ENCODE results near the gene SIAE. TPM values are rescaled to one million over a fixed set of nuclear protein-coding genes. Genes with fewer than 3 reads are reported as not detected.

Gene SIAE
- total and polyA plus RNA-seq, 4 donors: 18.7 to 37.1 (median 26.7) TPM

DNA sequence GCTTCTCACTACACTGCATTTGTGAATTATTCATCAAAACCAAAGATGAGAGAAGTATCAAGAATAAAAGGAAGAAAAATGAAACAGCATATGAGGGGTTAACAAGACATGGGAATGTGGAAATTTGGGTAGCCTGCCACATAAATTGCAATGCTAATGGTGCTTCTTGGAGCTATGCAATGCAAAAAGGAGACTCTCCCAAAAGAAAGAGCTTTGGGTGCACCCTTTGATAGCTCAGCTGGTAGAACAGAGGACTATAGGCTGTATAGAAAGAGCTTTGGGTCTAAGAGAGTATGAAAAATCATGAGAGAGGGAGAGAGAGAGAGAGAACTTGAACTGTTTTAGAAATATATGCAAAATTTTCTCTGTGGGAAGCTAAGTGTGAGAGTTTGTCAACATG lies 26.5 kb upstream of the SIAE start:
- TF ChIP-seq, protein P1, sequence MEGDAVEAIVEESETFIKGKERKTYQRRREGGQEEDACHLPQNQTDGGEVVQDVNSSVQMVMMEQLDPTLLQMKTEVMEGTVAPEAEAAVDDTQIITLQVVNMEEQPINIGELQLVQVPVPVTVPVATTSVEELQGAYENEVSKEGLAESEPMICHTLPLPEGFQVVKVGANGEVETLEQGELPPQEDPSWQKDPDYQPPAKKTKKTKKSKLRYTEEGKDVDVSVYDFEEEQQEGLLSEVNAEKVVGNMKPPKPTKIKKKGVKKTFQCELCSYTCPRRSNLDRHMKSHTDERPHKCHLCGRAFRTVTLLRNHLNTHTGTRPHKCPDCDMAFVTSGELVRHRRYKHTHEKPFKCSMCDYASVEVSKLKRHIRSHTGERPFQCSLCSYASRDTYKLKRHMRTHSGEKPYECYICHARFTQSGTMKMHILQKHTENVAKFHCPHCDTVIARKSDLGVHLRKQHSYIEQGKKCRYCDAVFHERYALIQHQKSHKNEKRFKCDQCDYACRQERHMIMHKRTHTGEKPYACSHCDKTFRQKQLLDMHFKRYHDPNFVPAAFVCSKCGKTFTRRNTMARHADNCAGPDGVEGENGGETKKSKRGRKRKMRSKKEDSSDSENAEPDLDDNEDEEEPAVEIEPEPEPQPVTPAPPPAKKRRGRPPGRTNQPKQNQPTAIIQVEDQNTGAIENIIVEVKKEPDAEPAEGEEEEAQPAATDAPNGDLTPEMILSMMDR (IDR thresholded peaks at IDR 0.05; ENCODE audit: control extremely low read depth, extremely low read depth): no peak
- Histone ChIP-seq H3K4me3 (no peak overlapping the region), H3K9me3 (ENCODE audit: control insufficient read depth in 4 of 4, insufficient read depth in 3 of 4, low read length in 3 of 4) (peaks cover 0 to 2% (median 0%) of the 10 kb centered on the region in 4 donors), H3K27ac (ENCODE audit: low read depth in 1 of 2, low read length in 1 of 2) (no peak overlapping the region), H3K36me3 (ENCODE audit: control insufficient read depth in 4 of 4, insufficient read depth in 4 of 4, low read length in 4 of 4) (no peaks in the 10 kb centered on the region), H3K4me1 (ENCODE audit: control insufficient read depth in 5 of 5, insufficient read depth in 5 of 5, low read length in 5 of 5) (no peaks in the 10 kb centered on the region), H3K27me3 (ENCODE audit: control insufficient read depth in 3 of 3, insufficient read depth in 3 of 3, low read length in 2 of 3) (no peaks in the 10 kb centered on the region), H3K9ac (ENCODE audit: insufficient read depth in 1 of 2, low read length in 2 of 2) (no peak overlapping the region)
- ATAC-seq (ENCODE audit: insufficient read depth, low FRiP score) (no peak), DNase-seq (no peak)

DNA sequence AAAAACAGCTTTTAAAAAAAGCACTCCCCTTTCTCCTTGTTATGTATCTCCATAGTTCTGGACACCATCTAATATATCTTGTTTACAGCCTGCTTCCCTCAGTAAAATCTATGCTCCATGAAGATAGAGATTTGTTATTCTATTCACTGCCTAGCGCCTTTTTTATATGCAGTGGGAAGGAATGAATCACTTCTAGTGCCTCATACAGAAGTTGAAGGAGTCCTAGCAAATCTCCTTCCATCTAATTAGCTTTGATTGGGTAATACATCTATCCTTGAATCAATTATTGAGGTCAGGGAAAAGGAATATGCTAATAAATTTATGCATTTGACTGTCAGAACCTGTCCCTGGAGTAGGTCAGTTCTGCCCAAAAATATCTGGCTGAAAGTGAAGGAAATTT lies 26.0 kb upstream of the SIAE start:
- Histone ChIP-seq H3K9me3 (ENCODE audit: control insufficient read depth in 4 of 4, insufficient read depth in 3 of 4, low read length in 3 of 4) (peaks cover 0 to 2% (median 0%) of the 10 kb centered on the region in 4 donors), H3K27me3 (ENCODE audit: control insufficient read depth in 3 of 3, insufficient read depth in 3 of 3, low read length in 2 of 3) (no peaks in the 10 kb centered on the region), H3K36me3 (ENCODE audit: control insufficient read depth in 4 of 4, insufficient read depth in 4 of 4, low read length in 4 of 4) (no peaks in the 10 kb centered on the region), H3K9ac (ENCODE audit: insufficient read depth in 1 of 2, low read length in 2 of 2) (no peak overlapping the region), H3K27ac (ENCODE audit: low read depth in 1 of 2, low read length in 1 of 2) (no peak overlapping the region), H3K4me3 (no peak overlapping the region), H3K4me1 (ENCODE audit: control insufficient read depth in 5 of 5, insufficient read depth in 5 of 5, low read length in 5 of 5) (no peaks in the 10 kb centered on the region)
- WGBS, 2 donors: 81 to 96% methylated on average over 1 of the region's 1 CpG
- TF ChIP-seq, protein P1 (IDR thresholded peaks at IDR 0.05; ENCODE audit: control extremely low read depth, extremely low read depth): no peak
- DNase-seq (no peak), ATAC-seq (ENCODE audit: insufficient read depth, low FRiP score) (no peak)

DNA sequence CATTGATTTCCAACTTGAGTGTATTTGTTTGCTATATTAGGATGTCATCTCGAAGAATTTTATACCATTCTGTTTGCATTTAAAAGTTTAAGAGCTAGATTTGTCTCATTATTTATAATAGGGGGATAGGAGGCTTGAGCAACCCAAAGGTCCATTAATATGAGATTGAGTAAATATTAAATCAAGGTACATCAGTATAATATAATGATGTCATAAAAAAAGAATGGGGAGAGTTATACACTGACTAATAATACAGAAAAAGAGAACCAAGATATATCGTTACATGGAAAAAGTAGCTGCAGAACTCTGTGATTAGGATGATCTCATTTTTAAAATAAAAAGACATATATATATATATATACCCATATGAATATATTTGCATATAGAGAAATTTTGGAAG lies 19.6 kb upstream of the SIAE start:
- Histone ChIP-seq H3K27me3 (ENCODE audit: control insufficient read depth in 3 of 3, insufficient read depth in 3 of 3, low read length in 2 of 3) (no peaks in the 10 kb centered on the region), H3K27ac (ENCODE audit: low read depth in 1 of 2, low read length in 1 of 2) (no peak overlapping the region), H3K36me3 (ENCODE audit: control insufficient read depth in 4 of 4, insufficient read depth in 4 of 4, low read length in 4 of 4) (no peaks in the 10 kb centered on the region), H3K4me3 (no peak overlapping the region), H3K9ac (ENCODE audit: insufficient read depth in 1 of 2, low read length in 2 of 2) (no peak overlapping the region), H3K4me1 (ENCODE audit: control insufficient read depth in 5 of 5, insufficient read depth in 5 of 5, low read length in 5 of 5) (no peaks in the 10 kb centered on the region), H3K9me3 (ENCODE audit: control insufficient read depth in 4 of 4, insufficient read depth in 3 of 4, low read length in 3 of 4) (no peaks in the 10 kb centered on the region)
- WGBS, 2 donors: 93 to 98% methylated on average over 2 of the region's 2 CpGs
- TF ChIP-seq, protein P1 (IDR thresholded peaks at IDR 0.05; ENCODE audit: control extremely low read depth, extremely low read depth): no peak
- ATAC-seq (ENCODE audit: insufficient read depth, low FRiP score) (no peak), DNase-seq (no peak)

DNA sequence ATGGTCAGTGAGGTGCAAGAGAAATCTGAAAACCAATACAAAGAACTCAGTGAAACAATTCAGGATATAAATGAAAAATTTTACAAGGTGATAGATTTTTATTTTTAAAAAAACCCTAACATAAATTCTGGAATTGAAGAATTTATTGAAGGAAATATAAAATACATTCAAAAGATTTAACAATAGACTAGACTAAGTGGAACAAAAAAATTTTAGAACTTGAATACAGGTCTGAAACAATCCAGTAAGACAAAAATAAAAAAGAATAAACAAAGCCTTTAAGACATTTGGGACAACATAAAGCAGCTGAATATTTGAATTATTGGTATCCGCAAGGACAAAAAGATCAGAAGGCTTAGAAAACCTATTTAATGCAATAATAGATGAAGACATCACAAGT lies 8.9 kb upstream of the SIAE start:
- DNase-seq (no peak), ATAC-seq (ENCODE audit: insufficient read depth, low FRiP score) (no peak)
- H3K4me1 ChIP-seq (ENCODE audit: control insufficient read depth in 5 of 5, insufficient read depth in 5 of 5, low read length in 5 of 5): peaks cover 0 to 3% (median 0%) of the 10 kb centered on the region in 5 donors
- TF ChIP-seq, protein P1 (IDR thresholded peaks at IDR 0.05; ENCODE audit: control extremely low read depth, extremely low read depth): no peak
- H3K9me3 ChIP-seq (ENCODE audit: control insufficient read depth in 4 of 4, insufficient read depth in 3 of 4, low read length in 3 of 4): peaks cover 0 to 6% (median 0%) of the 10 kb centered on the region in 4 donors
- H3K27ac ChIP-seq (ENCODE audit: low read depth in 1 of 2, low read length in 1 of 2): no peak overlapping the region
- no peak overlapping the region for H3K9ac ChIP-seq (ENCODE audit: insufficient read depth in 1 of 2, low read length in 2 of 2)
- H3K36me3 ChIP-seq (ENCODE audit: control insufficient read depth in 4 of 4, insufficient read depth in 4 of 4, low read length in 4 of 4): no peaks in the 10 kb centered on the region
- H3K4me3 ChIP-seq: no peak overlapping the region
- H3K27me3 ChIP-seq (ENCODE audit: control insufficient read depth in 3 of 3, insufficient read depth in 3 of 3, low read length in 2 of 3): no peaks in the 10 kb centered on the region
- 98 to 100% methylated on average over 1 of the region's 1 CpG for WGBS, 2 donors

Measured in lung (tissue), 12 donors.